GOT3 (cell line): ENCODE results near the gene ATRN.

Experiments used
- DNase-seq: peaks from one replicate; lab custom pipeline; 2025; ENCODE audit warnings: mixed read lengths; lab: John Stamatoyannopoulos, UW

The ATRN gene

GRCh38 chr20:3677733-3678132, 206.9 kb downstream of the ATRN start:
- DNase-seq = no peak

- DNase-seq = no peak
Measured at GRCh38 chr20:3678198-3678597, 207.4 kb downstream of the ATRN start.

GRCh38 chr20:3678856-3679720, 208.3 kb downstream of the ATRN start:
- no peak for DNase-seq

GRCh38 chr20:3679749-3680700, 209.2 kb downstream of the ATRN start:
- DNase-seq = no peak

- no peak for DNase-seq
Measured at GRCh38 chr20:3680701-3681351, 210.0 kb downstream of the ATRN start.

- DNase-seq = no peak
Measured at GRCh38 chr20:3681352-3681930, 210.6 kb downstream of the ATRN start.

- DNase-seq = no peak
Measured at GRCh38 chr20:3681931-3682781, 211.3 kb downstream of the ATRN start, which contains the start of gene ADAM33. Gene ADAM33 (minus strand): TSS chr20:3682010. CDS start chr20:3682004, 6 bp downstream.

GRCh38 chr20:3685341-3685740, 214.5 kb downstream of the ATRN start:
- no peak for DNase-seq

GRCh38 chr20:3686421-3686820, 215.6 kb downstream of the ATRN start:
- no peak for DNase-seq

GRCh38 chr20:3686867-3687321, 216.1 kb downstream of the ATRN start:
- no peak for DNase-seq

- DNase-seq = no peak
Measured at GRCh38 chr20:3687655-3688054, 216.8 kb downstream of the ATRN start.

GRCh38 chr20:3689978-3690377, 219.2 kb downstream of the ATRN start:
- no peak for DNase-seq

GRCh38 chr20:3690413-3690812, 219.6 kb downstream of the ATRN start:
- DNase-seq = no peak

- no peak for DNase-seq
Measured at GRCh38 chr20:3691306-3691705, 220.5 kb downstream of the ATRN start.

- no peak for DNase-seq
Measured at GRCh38 chr20:3691897-3692296, 221.1 kb downstream of the ATRN start.

- no peak for DNase-seq
Measured at GRCh38 chr20:3692706-3693294, 222.0 kb downstream of the ATRN start.

- no peak for DNase-seq
Measured at GRCh38 chr20:3693376-3693775, 222.6 kb downstream of the ATRN start.

- DNase-seq = no peak
Measured at GRCh38 chr20:3694864-3695263, 224.0 kb downstream of the ATRN start.

- DNase-seq = no peak
Measured at GRCh38 chr20:3696200-3696599, 225.4 kb downstream of the ATRN start.
